Peyer's patch (tissue), 4 donors: ENCODE data around the gene CCDC15. TPM values are rescaled to one million over a fixed set of nuclear protein-coding genes. Genes with fewer than 3 reads are reported as not detected.

ENCODE experiments used
- DNase-seq, 3 donors: peaks; one replicate each; pipeline ENCODE4 v3.0.0-alpha.2; 2017 to 2019
- H3K27ac ChIP-seq, 4 donors: fragments of 200-600 bp; sonication (generic); one replicate each; pipeline ENCODE4 v1.5.1; 2016 to 2019
- H3K27me3 ChIP-seq, 2 donors: fragments of 200-600 bp; sonication (generic); one replicate each; pipeline ENCODE4 v1.5.1; 2019
- H3K36me3 ChIP-seq, 3 donors: fragments of 200-600 bp; sonication (generic); one replicate each; pipeline ENCODE4 v1.5.1; 2016 to 2019
- H3K4me1 ChIP-seq, 4 donors: fragments of 200-600 bp; sonication (generic); one replicate each; pipeline ENCODE4 v1.5.1; 2016 to 2019
- H3K4me3 ChIP-seq, 4 donors: fragments of 200-600 bp; sonication (generic); 1 replicate in 3 of 4; 2 replicates in 1 of 4; pipeline ENCODE4 v1.5.1; 2016 to 2019; ENCODE audit warnings: mild to moderate bottlenecking in 1 of 4
- H3K9me3 ChIP-seq, 4 donors: fragments of 200-600 bp; sonication (generic); one replicate each; pipeline ENCODE4 v1.5.1; 2016 to 2019; ENCODE audit warnings: mild to moderate bottlenecking in 1 of 4
- CTCF ChIP-seq, 6 experiments: fragments of 450-650 bp in 4 of 6; fragments of 200-600 bp in 2 of 6; sonication (generic) in 1 of 6; IDR thresholded peaks; one replicate each; pipeline ENCODE4 v1.5.1; 2017 to 2019; ENCODE audit warnings: antibody characterized with exemption in 6 of 6, mild to moderate bottlenecking in 3 of 6, moderate library complexity in 1 of 6
- POLR2A ChIP-seq, 2 donors: fragments of 450-650 bp; IDR thresholded peaks; one replicate each; pipeline ENCODE4 v1.5.1; 2017; ENCODE audit warnings: antibody characterized with exemption in 2 of 2, mild to moderate bottlenecking in 2 of 2, moderate library complexity in 2 of 2
- total RNA-seq, 4 donors: library from RNA; depleted of rRNA; stranded (reverse); fragments of >200 nt; gene quantifications; one replicate each; pipeline ENCODE4 v1.1.0, GENCODE V29; 2016

The CCDC15 gene
- total RNA-seq, 4 donors from 2014 or later: 0.35 to 7.4 (median 1.8) TPM

- H3K4me1 ChIP-seq: peaks cover 0 to 25% (median 16%) of the 10 kb centered on the region in 4 donors
- H3K4me3 ChIP-seq: no peak overlapping the region
- DNase-seq: peak in 2 of 3 donors; percentile 31 to 42
- TF ChIP-seq CTCF (IDR thresholded peaks at IDR 0.05) (no peak), POLR2A (IDR thresholded peaks at IDR 0.05) (no peak)
- no peaks in the 10 kb centered on the region for H3K36me3 ChIP-seq
- no peaks in the 10 kb centered on the region for H3K27me3 ChIP-seq
- H3K9me3 ChIP-seq: no peaks in the 10 kb centered on the region
- H3K27ac ChIP-seq: no peak overlapping the region
Observed at GRCh38 chr11:125073616-125074483, 119.8 kb downstream of the CCDC15 start.

GRCh38 chr11:125074511-125075241 is 120.7 kb downstream of the CCDC15 start:
- TF ChIP-seq CTCF (IDR thresholded peaks at IDR 0.05): no peak
- no peak for TF ChIP-seq POLR2A (IDR thresholded peaks at IDR 0.05)
- Histone ChIP-seq H3K27me3 (no peaks in the 10 kb centered on the region), H3K27ac (no peak overlapping the region), H3K4me3 (no peak overlapping the region), H3K9me3 (no peaks in the 10 kb centered on the region), H3K36me3 (no peaks in the 10 kb centered on the region), H3K4me1 (peaks cover 0 to 25% (median 16%) of the 10 kb centered on the region in 4 donors)
- no peak for DNase-seq

GRCh38 chr11:125075242-125075625 is 121.2 kb downstream of the CCDC15 start:
- TF ChIP-seq CTCF (IDR thresholded peaks at IDR 0.05) (no peak), POLR2A (IDR thresholded peaks at IDR 0.05) (no peak)
- no peak overlapping the region for H3K4me3 ChIP-seq
- H3K36me3 ChIP-seq: no peaks in the 10 kb centered on the region
- no peaks in the 10 kb centered on the region for H3K27me3 ChIP-seq
- no peak for DNase-seq
- no peak overlapping the region for H3K27ac ChIP-seq
- peaks cover 0 to 20% (median 16%) of the 10 kb centered on the region in 4 donors for H3K4me1 ChIP-seq
- no peaks in the 10 kb centered on the region for H3K9me3 ChIP-seq

GRCh38 chr11:125075900-125076317 is 121.9 kb downstream of the CCDC15 start:
- peaks cover 0 to 18% (median 14%) of the 10 kb centered on the region in 4 donors for H3K4me1 ChIP-seq
- no peak overlapping the region for H3K27ac ChIP-seq
- no peaks in the 10 kb centered on the region for H3K9me3 ChIP-seq
- TF ChIP-seq POLR2A (IDR thresholded peaks at IDR 0.05): no peak
- no peak for TF ChIP-seq CTCF (IDR thresholded peaks at IDR 0.05)
- H3K36me3 ChIP-seq: no peaks in the 10 kb centered on the region
- H3K27me3 ChIP-seq: no peaks in the 10 kb centered on the region
- H3K4me3 ChIP-seq: no peak overlapping the region
- peak in 1 of 3 donors; percentile 33 for DNase-seq

- H3K36me3 ChIP-seq: no peaks in the 10 kb centered on the region
- no peaks in the 10 kb centered on the region for H3K9me3 ChIP-seq
- peaks cover 0 to 14% (median 9%) of the 10 kb centered on the region in 4 donors for H3K4me1 ChIP-seq
- no peak overlapping the region for H3K27ac ChIP-seq
- H3K4me3 ChIP-seq: no peak overlapping the region
- H3K27me3 ChIP-seq: no peaks in the 10 kb centered on the region
- DNase-seq: no peak
- TF ChIP-seq CTCF (IDR thresholded peaks at IDR 0.05): no peak
- no peak for TF ChIP-seq POLR2A (IDR thresholded peaks at IDR 0.05)
Observed at GRCh38 chr11:125076378-125076945, 122.5 kb downstream of the CCDC15 start.
